Measurements from ENCODE around the gene STRA6.
A peak's percentile ranks its signal among the peaks of the same experiment; 100 is the strongest.

STRA6 gene

GRCh38 chr15:74155766-74156417, 46.7 kb downstream of the STRA6 start:
- Mint-ChIP-seq H3K36me3 (ENCODE audit: low read depth) (no peaks in the 10 kb centered on the region), H3K27ac (no peak overlapping the region), H3K4me1 (peaks cover 28% of the 10 kb centered on the region), H3K9me3 (no peaks in the 10 kb centered on the region), H3K4me3 (no peak overlapping the region), H3K27me3 (peaks cover 20% of the 10 kb centered on the region)
- DNase-seq (no peak), ATAC-seq (no peak)

GRCh38 chr15:74147051-74147450, 55.5 kb downstream of the STRA6 start:
- peaks cover 34% of the 10 kb centered on the region for H3K27me3 Mint-ChIP-seq
- no peak for DNase-seq
- H3K36me3 Mint-ChIP-seq (ENCODE audit: low read depth) = no peaks in the 10 kb centered on the region

GRCh38 chr15:74146277-74146800, 56.2 kb downstream of the STRA6 start:
- no peak for ATAC-seq
- Mint-ChIP-seq H3K4me1 (no peaks in the 10 kb centered on the region), H3K9me3 (peaks cover 3% of the 10 kb centered on the region), H3K27me3 (peaks cover 35% of the 10 kb centered on the region), H3K4me3 (no peak overlapping the region), H3K36me3 (ENCODE audit: low read depth) (no peaks in the 10 kb centered on the region), H3K27ac (no peak overlapping the region)
- no peak for DNase-seq

More at GRCh38 chr15:74147051-74147450, 55.5 kb downstream of the STRA6 start:
- Mint-ChIP-seq H3K27ac (no peak overlapping the region), H3K4me3 (no peak overlapping the region), H3K9me3 (peaks cover 3% of the 10 kb centered on the region), H3K4me1 (no peaks in the 10 kb centered on the region)
- no peak for ATAC-seq

GRCh38 chr15:74144153-74144775, 58.3 kb downstream of the STRA6 start:
- Mint-ChIP-seq H3K4me1 (no peaks in the 10 kb centered on the region), H3K4me3 (no peak overlapping the region), H3K36me3 (ENCODE audit: low read depth) (no peaks in the 10 kb centered on the region), H3K27me3 (peaks cover 34% of the 10 kb centered on the region), H3K9me3 (peaks cover 3% of the 10 kb centered on the region), H3K27ac (no peak overlapping the region)
- ATAC-seq = no peak
- DNase-seq = no peak

GRCh38 chr15:74141591-74141990, 61.0 kb downstream of the STRA6 start:
- DNase-seq (no peak), ATAC-seq (no peak)
- Mint-ChIP-seq H3K4me3 (no peak overlapping the region), H3K27me3 (peaks cover 46% of the 10 kb centered on the region), H3K36me3 (ENCODE audit: low read depth) (no peaks in the 10 kb centered on the region), H3K9me3 (peaks cover 3% of the 10 kb centered on the region), H3K4me1 (peaks cover 7% of the 10 kb centered on the region), H3K27ac (no peak overlapping the region)

- H3K9me3 Mint-ChIP-seq = no peaks in the 10 kb centered on the region
- peaks cover 58% of the 10 kb centered on the region for H3K27me3 Mint-ChIP-seq
- no peaks in the 10 kb centered on the region for H3K36me3 Mint-ChIP-seq (ENCODE audit: low read depth)
- H3K27ac Mint-ChIP-seq = no peak overlapping the region
- ATAC-seq (no peak), DNase-seq (no peak)
- H3K4me3 Mint-ChIP-seq = no peak overlapping the region
- H3K4me1 Mint-ChIP-seq = peaks cover 20% of the 10 kb centered on the region
These were observed 63.9 kb downstream of the STRA6 start for GRCh38 chr15:74138642-74139041.

- H3K27ac Mint-ChIP-seq = no peak overlapping the region
- H3K27me3 Mint-ChIP-seq = peaks cover 67% of the 10 kb centered on the region
- H3K36me3 Mint-ChIP-seq (ENCODE audit: low read depth) = no peaks in the 10 kb centered on the region
- no peak for DNase-seq
- no peak for ATAC-seq
- H3K4me1 Mint-ChIP-seq = peaks cover 23% of the 10 kb centered on the region
- no peak overlapping the region for H3K4me3 Mint-ChIP-seq
- no peaks in the 10 kb centered on the region for H3K9me3 Mint-ChIP-seq
These were observed 65.1 kb downstream of the STRA6 start for GRCh38 chr15:74137537-74137894.

GRCh38 chr15:74136814-74137536, 65.6 kb downstream of the STRA6 start:
- DNase-seq (no peak), ATAC-seq (no peak)
- no peaks in the 10 kb centered on the region for H3K36me3 Mint-ChIP-seq (ENCODE audit: low read depth)
- peaks cover 26% of the 10 kb centered on the region for H3K4me1 Mint-ChIP-seq
- H3K4me3 Mint-ChIP-seq = peak overlapping the region; percentile 55
- peaks cover 70% of the 10 kb centered on the region for H3K27me3 Mint-ChIP-seq
- H3K9me3 Mint-ChIP-seq = no peaks in the 10 kb centered on the region
- H3K27ac Mint-ChIP-seq = no peak overlapping the region

- peaks cover 74% of the 10 kb centered on the region for H3K27me3 Mint-ChIP-seq
- no peaks in the 10 kb centered on the region for H3K36me3 Mint-ChIP-seq (ENCODE audit: low read depth)
- H3K4me3 Mint-ChIP-seq = peak overlapping the region; percentile 55
- no peaks in the 10 kb centered on the region for H3K9me3 Mint-ChIP-seq
- ATAC-seq (no peak), DNase-seq (no peak)
- peaks cover 28% of the 10 kb centered on the region for H3K4me1 Mint-ChIP-seq
- H3K27ac Mint-ChIP-seq = no peak overlapping the region
These were observed 66.1 kb downstream of the STRA6 start for GRCh38 chr15:74136540-74136813.

- no peak for DNase-seq
- no peaks in the 10 kb centered on the region for H3K36me3 Mint-ChIP-seq (ENCODE audit: low read depth)
- H3K27me3 Mint-ChIP-seq = peaks cover 84% of the 10 kb centered on the region
- H3K27ac Mint-ChIP-seq = no peak overlapping the region
- ATAC-seq = no peak
- peaks cover 31% of the 10 kb centered on the region for H3K4me1 Mint-ChIP-seq
- peak overlapping the region; percentile 24 for H3K4me3 Mint-ChIP-seq
- no peaks in the 10 kb centered on the region for H3K9me3 Mint-ChIP-seq
These were observed 67.5 kb downstream of the STRA6 start for GRCh38 chr15:74135041-74135565.

GRCh38 chr15:74134387-74135027, 68.1 kb downstream of the STRA6 start:
- DNase-seq (peak; percentile 47), ATAC-seq (no peak)
- Mint-ChIP-seq H3K4me3 (peak overlapping the region; percentile 1), H3K4me1 (peaks cover 34% of the 10 kb centered on the region), H3K27me3 (peaks cover 90% of the 10 kb centered on the region), H3K9me3 (no peaks in the 10 kb centered on the region), H3K27ac (peak overlapping the region; percentile 31), H3K36me3 (ENCODE audit: low read depth) (no peaks in the 10 kb centered on the region)

GRCh38 chr15:74133694-74134386, 68.7 kb downstream of the STRA6 start:
- peaks cover 92% of the 10 kb centered on the region for H3K27me3 Mint-ChIP-seq
- ATAC-seq (no peak), DNase-seq (peak; percentile 6)
- H3K27ac Mint-ChIP-seq = no peak overlapping the region
- peaks cover 38% of the 10 kb centered on the region for H3K4me1 Mint-ChIP-seq
- H3K4me3 Mint-ChIP-seq = no peak overlapping the region
- H3K36me3 Mint-ChIP-seq (ENCODE audit: low read depth) = no peaks in the 10 kb centered on the region
- no peaks in the 10 kb centered on the region for H3K9me3 Mint-ChIP-seq

GRCh38 chr15:74132681-74133651, 69.6 kb downstream of the STRA6 start:
- Mint-ChIP-seq H3K27me3 (peaks cover 91% of the 10 kb centered on the region), H3K9me3 (no peaks in the 10 kb centered on the region), H3K4me1 (peaks cover 39% of the 10 kb centered on the region), H3K4me3 (peak overlapping the region; percentile 26), H3K36me3 (ENCODE audit: low read depth) (no peaks in the 10 kb centered on the region), H3K27ac (peak overlapping the region; percentile 18)
- ATAC-seq (no peak), DNase-seq (peak; percentile 28)
